Measurements from ENCODE around the gene MYLK.
A peak's percentile ranks its signal among the peaks of the same experiment; 100 is the strongest.

MYLK gene

GRCh38 chr3:123818324-123818920 lies 65.7 kb downstream of the MYLK start:
- DNase-seq: no peak

DNA sequence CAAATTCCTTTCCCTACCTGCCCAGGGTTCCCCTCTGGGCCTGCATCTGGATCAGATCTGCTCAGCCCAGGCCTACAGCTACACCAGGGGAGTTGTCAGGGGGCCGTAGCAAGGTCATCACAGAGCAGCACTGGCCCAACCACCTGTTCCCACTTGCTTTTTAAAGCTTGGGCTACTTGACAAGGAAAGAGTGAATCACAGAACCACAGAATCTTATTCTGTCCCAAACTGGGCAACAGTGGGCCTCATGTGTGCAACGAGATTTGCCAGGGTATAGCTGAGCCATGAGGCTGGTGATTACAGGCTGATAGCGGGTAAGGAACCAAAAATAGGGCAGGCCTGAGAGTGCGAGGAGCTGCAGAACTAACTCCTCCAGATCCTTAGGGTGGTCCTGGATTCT lies 66.7 kb downstream of the MYLK start:
- no peak for DNase-seq

GRCh38 chr3:123816673-123817207 lies 67.4 kb downstream of the MYLK start:
- no peak for DNase-seq

GRCh38 chr3:123815981-123816380 lies 68.2 kb downstream of the MYLK start:
- no peak for DNase-seq

DNA sequence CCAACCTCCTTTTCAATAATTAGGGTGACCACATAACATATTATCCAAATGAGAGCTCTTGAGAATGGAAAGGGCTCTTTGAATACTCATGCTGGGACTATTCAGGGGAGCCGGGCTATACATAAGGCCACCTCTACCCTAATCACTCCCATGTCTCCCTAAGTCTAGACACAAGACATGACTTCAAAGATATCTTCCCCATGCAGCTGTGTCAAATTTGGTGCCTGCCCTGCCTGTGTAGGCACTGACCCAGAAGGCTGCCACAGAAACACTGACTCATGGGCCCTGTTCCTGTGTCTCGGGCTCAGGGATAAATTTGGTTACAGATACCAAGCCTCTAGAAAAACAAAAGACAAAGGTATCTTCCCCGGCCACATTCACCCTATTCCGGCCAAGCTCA lies 70.3 kb downstream of the MYLK start:
- no peak for DNase-seq

- DNase-seq: no peak
These were observed 74.5 kb downstream of the MYLK start for GRCh38 chr3:123809597-123809996.

GRCh38 chr3:123808812-123809211 lies 75.3 kb downstream of the MYLK start:
- DNase-seq: no peak

GRCh38 chr3:123807820-123808219 lies 76.3 kb downstream of the MYLK start:
- DNase-seq: no peak

DNA sequence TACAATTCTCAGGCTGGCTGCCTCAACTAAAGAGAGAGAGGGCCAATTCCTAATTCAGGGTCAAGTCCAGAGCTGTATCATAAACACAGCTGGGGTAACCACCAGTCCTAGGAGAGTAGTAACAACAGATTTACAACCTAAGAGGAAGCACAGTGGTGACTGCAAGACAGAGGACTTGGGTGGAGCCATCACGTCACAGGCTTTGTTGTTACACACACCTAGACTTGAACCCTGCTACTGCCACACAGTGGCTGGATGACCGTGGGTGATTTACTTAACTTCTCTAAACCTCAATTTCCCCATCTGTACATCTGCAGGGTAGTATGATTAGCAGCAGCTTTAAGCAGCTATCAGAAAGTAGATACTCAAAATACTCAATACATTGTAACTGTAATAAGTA lies 78.6 kb downstream of the MYLK start:
- no peak for DNase-seq

DNA sequence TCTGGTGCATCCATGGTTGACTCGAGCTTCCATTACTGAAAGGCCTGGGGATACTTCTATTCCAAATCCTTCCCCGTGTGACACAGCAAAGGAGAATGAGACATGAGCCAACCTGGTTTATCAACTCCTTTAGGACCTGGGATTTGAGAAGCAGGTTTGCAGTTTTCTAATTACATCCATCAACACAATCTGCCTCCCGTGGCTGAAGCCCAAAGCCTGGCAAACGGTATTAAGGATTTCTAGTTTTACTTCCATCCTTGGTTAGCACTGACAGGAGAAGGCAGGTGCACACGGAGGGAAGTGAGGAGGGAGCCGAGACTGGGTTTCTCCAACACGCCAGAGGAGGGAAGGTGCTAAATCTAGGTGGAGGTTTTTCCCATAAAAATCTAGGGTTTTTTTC lies 79.0 kb downstream of the MYLK start:
- DNase-seq: no peak

DNA sequence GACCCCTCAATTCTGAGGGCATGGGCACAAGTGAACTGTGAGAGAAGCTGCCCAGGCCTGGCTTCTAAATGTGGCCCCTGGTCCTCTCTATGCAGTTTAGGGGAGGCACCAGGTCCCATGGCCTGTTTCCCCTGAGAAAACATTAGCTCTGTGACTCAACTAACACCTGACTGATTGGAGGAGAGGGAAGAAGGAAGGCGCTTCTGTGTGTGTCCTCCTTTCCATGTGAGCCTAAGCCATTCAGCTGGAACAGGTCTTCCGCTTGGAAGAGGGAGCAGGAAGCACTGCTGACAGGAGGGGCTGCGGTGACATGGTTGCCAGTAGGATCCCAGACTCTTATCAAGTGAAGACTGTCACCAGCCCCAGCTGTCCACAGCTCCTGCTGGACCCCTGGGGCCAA lies 79.5 kb downstream of the MYLK start:
- no peak for DNase-seq

GRCh38 chr3:123803521-123803920 lies 80.6 kb downstream of the MYLK start:
- no peak for DNase-seq

GRCh38 chr3:123802007-123802625 lies 82.0 kb downstream of the MYLK start:
- DNase-seq: no peak

DNA sequence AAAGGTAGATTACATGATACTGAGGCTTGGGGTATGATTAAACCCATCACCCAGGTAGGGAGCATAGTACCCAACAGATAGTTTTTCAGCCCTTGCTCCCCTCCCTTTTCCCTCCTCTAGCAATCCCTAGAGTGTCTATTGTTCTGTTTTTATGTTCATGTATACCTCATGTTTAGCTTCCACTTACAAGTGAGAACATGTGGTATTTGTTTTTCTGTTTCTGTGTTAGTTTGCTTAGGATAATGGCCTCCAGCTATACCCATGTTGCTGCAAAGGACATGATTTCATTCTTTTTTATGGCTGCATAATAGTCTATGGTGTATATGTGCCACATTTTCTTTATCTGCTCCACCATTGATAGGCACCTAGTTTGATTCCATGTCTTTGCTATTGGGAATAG lies 82.7 kb downstream of the MYLK start:
- DNase-seq: no peak

- DNase-seq: no peak
These were observed 83.8 kb downstream of the MYLK start for GRCh38 chr3:123800362-123800682.

- DNase-seq: no peak
These were observed 84.4 kb downstream of the MYLK start for GRCh38 chr3:123799544-123800361.

DNA sequence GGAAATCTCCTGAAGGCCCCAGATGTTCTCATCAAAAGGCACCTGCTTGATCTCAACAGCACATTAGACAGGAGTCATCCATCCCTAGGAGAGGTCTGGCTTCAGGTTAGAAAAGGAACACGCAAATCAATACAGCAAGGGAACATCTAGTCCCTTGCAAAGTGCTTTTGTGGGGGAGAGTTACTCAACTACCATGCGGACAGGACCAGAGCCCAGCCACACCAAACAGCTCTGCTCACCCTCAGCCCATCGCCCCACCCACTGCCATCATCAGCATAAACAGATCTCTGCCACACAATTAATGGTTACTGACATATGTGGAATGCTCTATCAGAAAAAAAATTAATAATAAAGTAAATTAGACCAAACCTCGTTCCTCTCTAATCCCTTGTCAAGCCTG lies 85.6 kb downstream of the MYLK start:
- no peak for DNase-seq

DNA sequence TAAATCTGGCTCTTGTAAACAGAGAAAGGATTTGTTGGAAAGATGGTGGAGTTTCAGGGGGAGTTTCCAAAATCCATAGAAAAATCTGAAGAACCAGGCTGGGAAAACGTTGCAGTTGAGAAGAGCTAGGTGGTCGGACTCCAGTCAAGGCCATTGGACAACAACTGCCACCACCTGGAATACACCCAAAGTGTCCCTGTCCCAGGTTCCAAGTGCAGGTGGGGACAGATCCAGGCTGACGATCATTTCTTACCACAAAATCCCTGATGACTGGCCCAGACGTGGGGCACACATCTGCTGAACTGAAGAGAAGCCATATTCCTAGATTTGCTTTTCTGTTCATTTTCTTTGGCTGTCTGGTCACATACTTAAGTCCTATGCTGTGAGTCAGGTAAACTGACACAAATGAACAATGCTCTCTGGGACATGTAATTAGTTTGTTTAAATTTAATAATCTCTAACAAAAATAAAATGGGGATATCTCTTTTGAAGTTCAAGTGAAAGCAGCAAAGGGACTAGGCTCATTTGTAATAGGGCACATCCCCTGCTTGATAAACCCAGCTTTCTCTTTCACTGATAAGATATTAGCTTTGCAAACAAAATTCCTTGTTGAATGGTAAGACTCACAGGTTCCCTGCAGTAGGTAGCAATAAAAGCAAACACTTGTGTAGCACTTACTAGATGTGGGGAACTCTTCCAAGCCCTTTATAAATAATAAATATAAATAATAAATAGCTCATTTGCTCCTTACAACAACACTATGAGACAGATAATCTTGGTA lies 88.5 kb downstream of the MYLK start:
- no peak for DNase-seq

GRCh38 chr3:123793425-123793824 lies 90.7 kb downstream of the MYLK start:
- DNase-seq: no peak

- no peak for DNase-seq
These were observed 91.5 kb downstream of the MYLK start for GRCh38 chr3:123792473-123793201.

GRCh38 chr3:123791898-123792297 lies 92.2 kb downstream of the MYLK start:
- DNase-seq: peak; percentile 2

- DNase-seq: no peak
These were observed 92.7 kb downstream of the MYLK start for GRCh38 chr3:123791417-123791816.

- no peak for DNase-seq
These were observed 93.1 kb downstream of the MYLK start for GRCh38 chr3:123791073-123791370.

Measured in activated CD4-positive, alpha-beta T cell treated with anti-CD3 and anti-CD28 coated beads, Interleukin-10, Interleukin-2, amounts not matched to agents 100 ng/mL and 50 ng/mL, durations not matched to agents 16 hours and 8 hours (primary cell).